SK-N-SH treated with all-trans-retinoic acid at 6 μM for 48 hours (cell line): Measurements from ENCODE around the gene ELMO1.

ENCODE experiments used
- ATAC-seq: fragments of 200-7000 bp; cut with Tn5 transposase; 3 replicates; pipeline ENCODE4 v1.9.1; 2020; ENCODE audit warnings: mild to moderate bottlenecking, moderate library complexity
- BACH2 ChIP-seq: fragments of 250-450 bp; sonication (Bioruptor Pico); IDR thresholded peaks from 2 replicates; pipeline ENCODE4 v1.9.0; 2021; ENCODE audit warnings: mild to moderate bottlenecking, borderline replicate concordance
- CREB5 ChIP-seq: fragments of 250-450 bp; sonication (Bioruptor Pico); IDR thresholded peaks from 2 replicates; pipeline ENCODE4 v1.5.1; 2020; ENCODE audit warnings: low read depth, mild to moderate bottlenecking, moderate library complexity
- CSRNP3 ChIP-seq: fragments of 250-450 bp; sonication (Bioruptor Pico); IDR thresholded peaks from 2 replicates; pipeline ENCODE4 v1.5.1; 2021; ENCODE audit warnings: mild to moderate bottlenecking, moderate library complexity
- ESRRG ChIP-seq: fragments of 250-450 bp; sonication (Bioruptor Pico); IDR thresholded peaks from 2 replicates; pipeline ENCODE4 v1.6.1; 2021; ENCODE audit warnings: mild to moderate bottlenecking
- ISL1 ChIP-seq: fragments of 250-450 bp; sonication (Bioruptor Pico); IDR thresholded peaks from 2 replicates; pipeline ENCODE4 v2.1.2; 2022; ENCODE audit warnings: mild to moderate bottlenecking, moderate library complexity
- OSR1 ChIP-seq: fragments of 250-450 bp; sonication (Bioruptor Pico); IDR thresholded peaks from 2 replicates; pipeline ENCODE4 v1.8.0; 2022; ENCODE audit warnings: moderate library complexity, mild to moderate bottlenecking, inconsistent platforms
- PATZ1 ChIP-seq: fragments of 250-450 bp; sonication (Bioruptor Pico); IDR thresholded peaks from 2 replicates; pipeline ENCODE4 v1.8.0; 2020; ENCODE audit warnings: mild to moderate bottlenecking, moderate library complexity, borderline replicate concordance
- PPARA ChIP-seq: fragments of 250-450 bp; sonication (Bioruptor Pico); IDR thresholded peaks from 2 replicates; pipeline ENCODE4 v1.5.0; 2020; ENCODE audit warnings: mild to moderate bottlenecking, borderline replicate concordance
- RARB ChIP-seq: fragments of 250-450 bp; sonication (Bioruptor Pico); IDR thresholded peaks from 2 replicates; pipeline ENCODE4 v1.8.0; 2021; ENCODE audit warnings: mild to moderate bottlenecking, moderate library complexity
- SNAI2 ChIP-seq: fragments of 250-450 bp; sonication (Bioruptor Pico); IDR thresholded peaks from 2 replicates; pipeline ENCODE4 v1.5.0; 2020; ENCODE audit warnings: mild to moderate bottlenecking, moderate library complexity
- TCF4 ChIP-seq: fragments of 250-450 bp; sonication (Bioruptor Pico); IDR thresholded peaks from 2 replicates; pipeline ENCODE4 v1.8.0; 2021; ENCODE audit warnings: mild to moderate bottlenecking, moderate library complexity, borderline replicate concordance
- TOX ChIP-seq: fragments of 250-450 bp; sonication (Bioruptor Pico); IDR thresholded peaks from 2 replicates; pipeline ENCODE4 v1.8.0; 2021; ENCODE audit warnings: mild to moderate bottlenecking, moderate library complexity, borderline replicate concordance
- TSHZ2 ChIP-seq: fragments of 250-450 bp; sonication (Bioruptor Pico); IDR thresholded peaks from 2 replicates; pipeline ENCODE4 v1.5.0; 2020; ENCODE audit warnings: mild to moderate bottlenecking, moderate library complexity
- ZC3H10 ChIP-seq: fragments of 250-450 bp; sonication (Bioruptor Pico); IDR thresholded peaks from 2 replicates; pipeline ENCODE4 v1.5.1; 2021; ENCODE audit warnings: mild to moderate bottlenecking, moderate library complexity
- ZFP3 ChIP-seq: fragments of 250-450 bp; sonication (Bioruptor Pico); IDR thresholded peaks from 2 replicates; pipeline ENCODE4 v1.5.0; 2020; ENCODE audit warnings: mild to moderate bottlenecking, moderate library complexity
- ZFP30 ChIP-seq: fragments of 450-650 bp; formaldehyde crosslinking; IDR thresholded peaks from 2 replicates; pipeline ENCODE4 v1.5.0; 2022; ENCODE audit warnings: mild to moderate bottlenecking, moderate library complexity
- ZNF565 ChIP-seq: fragments of 450-650 bp; formaldehyde crosslinking; conservative IDR thresholded peaks from 2 replicates; pipeline ENCODE4 v1.5.0; 2020; ENCODE audit warnings: low read depth, mild to moderate bottlenecking, moderate library complexity
- ZNF70 ChIP-seq: fragments of 450-650 bp; formaldehyde crosslinking; IDR thresholded peaks from 2 replicates; pipeline ENCODE4 v1.5.0; 2020; ENCODE audit warnings: mild to moderate bottlenecking, moderate library complexity
- ZNF8 ChIP-seq: fragments of 450-650 bp; formaldehyde crosslinking; IDR thresholded peaks from 2 replicates; pipeline ENCODE4 v1.5.0; 2020; ENCODE audit warnings: mild to moderate bottlenecking, moderate library complexity

Gene ELMO1

GRCh38 chr7:37048674-37049073, 400.0 kb downstream of the ELMO1 start:
- ATAC-seq = no peak
- no peak for TF ChIP-seq RARB (CRISPR knock-in tag)
- TF ChIP-seq PPARA (CRISPR knock-in tag) = no peak
- no peak for TF ChIP-seq TOX (CRISPR knock-in tag)
- TF ChIP-seq, all 23 proteins: peak for 0

GRCh38 chr7:37047260-37047659, 401.4 kb downstream of the ELMO1 start:
- TF ChIP-seq TSHZ2 (CRISPR knock-in tag) (no peak), ZC3H10 (no peak), ZFP30 (no peak), PATZ1 (no peak), TOX (CRISPR knock-in tag) (no peak), ZNF8 (no peak), CSRNP3 (CRISPR knock-in tag) (no peak), CREB5 (CRISPR knock-in tag) (no peak), ZFP3 (no peak), OSR1 (no peak), ZNF565 (no peak), SNAI2 (CRISPR knock-in tag) (no peak), RARB (CRISPR knock-in tag) (no peak), BACH2 (no peak), ZNF70 (no peak), ESRRG (CRISPR knock-in tag) (no peak), ISL1 (CRISPR knock-in tag) (no peak), PPARA (CRISPR knock-in tag) (no peak), TCF4 (CRISPR knock-in tag) (no peak)
- ATAC-seq = no peak

GRCh38 chr7:37046531-37047079, 402.1 kb downstream of the ELMO1 start:
- TF ChIP-seq PPARA (CRISPR knock-in tag) = no peak
- TF ChIP-seq PATZ1 = no peak
- no peak for TF ChIP-seq ZNF8
- no peak for TF ChIP-seq TOX (CRISPR knock-in tag)
- TF ChIP-seq ZNF565 = no peak
- no peak for TF ChIP-seq OSR1
- no peak for TF ChIP-seq TSHZ2 (CRISPR knock-in tag)
- ATAC-seq = no peak
